ENCODE data around the gene TENM3.

Gene TENM3

GRCh38 chr4:182420189-182420588, 177.0 kb downstream of the TENM3 start:
- DNase-seq (ENCODE audit: insufficient read length, low spot score) (no peak), FAIRE-seq (no peak)
- no peak for TF ChIP-seq CTCF (IDR thresholded peaks at IDR 0.05; ENCODE audit: insufficient read depth, missing control alignments)

GRCh38 chr4:182421753-182422152, 178.6 kb downstream of the TENM3 start:
- FAIRE-seq (no peak), DNase-seq (ENCODE audit: insufficient read length, low spot score) (no peak)
- TF ChIP-seq CTCF (IDR thresholded peaks at IDR 0.05; ENCODE audit: insufficient read depth, missing control alignments) = no peak

- no peak for DNase-seq (ENCODE audit: insufficient read length, low spot score)
- no peak for TF ChIP-seq CTCF (IDR thresholded peaks at IDR 0.05; ENCODE audit: insufficient read depth, missing control alignments)
- FAIRE-seq = no peak
These were observed 182.1 kb downstream of the TENM3 start for GRCh38 chr4:182425302-182425701.

GRCh38 chr4:182426901-182427300, 183.7 kb downstream of the TENM3 start:
- DNase-seq (ENCODE audit: insufficient read length, low spot score) = no peak
- no peak for FAIRE-seq
- no peak for TF ChIP-seq CTCF (IDR thresholded peaks at IDR 0.05; ENCODE audit: insufficient read depth, missing control alignments)

- TF ChIP-seq CTCF (IDR thresholded peaks at IDR 0.05; ENCODE audit: insufficient read depth, missing control alignments) = no peak
- FAIRE-seq (no peak), DNase-seq (ENCODE audit: insufficient read length, low spot score) (no peak)
These were observed 184.4 kb downstream of the TENM3 start for GRCh38 chr4:182427554-182427953.

GRCh38 chr4:182429896-182430295, 186.7 kb downstream of the TENM3 start:
- TF ChIP-seq CTCF (IDR thresholded peaks at IDR 0.05; ENCODE audit: insufficient read depth, missing control alignments) = no peak
- no peak for DNase-seq (ENCODE audit: insufficient read length, low spot score)
- no peak for FAIRE-seq

GRCh38 chr4:182432819-182433218, 189.6 kb downstream of the TENM3 start:
- no peak for TF ChIP-seq CTCF (IDR thresholded peaks at IDR 0.05; ENCODE audit: insufficient read depth, missing control alignments)
- FAIRE-seq (no peak), DNase-seq (ENCODE audit: insufficient read length, low spot score) (no peak)

Measured in D721Med (cell line).